C4-2B (cell line): ENCODE measurements around the gene ZNF786.

ENCODE experiments used
- ZFX ChIP-seq: fragments of 450-650 bp; IDR thresholded peaks from 2 replicates; pipeline ENCODE4 v1.6.1; 2017
- TF ChIP-seq, protein P1 (sequence below): fragments of 450-650 bp; conservative IDR thresholded peaks from 2 replicates; pipeline ENCODE4 v1.5.1; 2017; ENCODE audit warnings: mild to moderate bottlenecking

DNA sequence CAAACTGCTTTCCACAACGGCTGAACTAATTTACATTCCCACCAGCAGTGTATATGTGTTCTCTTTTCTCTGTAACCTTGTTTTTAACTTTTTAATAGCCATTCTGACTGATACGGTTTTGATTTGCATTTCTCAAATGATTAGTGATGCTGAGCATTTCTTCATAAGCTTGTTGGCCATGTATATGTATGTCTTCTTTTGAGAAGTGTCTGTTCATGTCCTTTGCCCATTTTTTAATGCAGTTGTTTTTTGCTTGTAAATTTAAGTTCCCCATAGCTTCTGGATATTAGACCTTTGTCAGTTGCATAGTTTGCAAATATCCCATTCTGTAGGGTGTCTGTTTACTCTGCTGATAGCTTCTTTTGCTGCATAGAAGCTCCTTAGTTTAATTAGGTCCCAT lies 6.1 kb downstream of the ZNF786 start:
- TF ChIP-seq, protein P1, sequence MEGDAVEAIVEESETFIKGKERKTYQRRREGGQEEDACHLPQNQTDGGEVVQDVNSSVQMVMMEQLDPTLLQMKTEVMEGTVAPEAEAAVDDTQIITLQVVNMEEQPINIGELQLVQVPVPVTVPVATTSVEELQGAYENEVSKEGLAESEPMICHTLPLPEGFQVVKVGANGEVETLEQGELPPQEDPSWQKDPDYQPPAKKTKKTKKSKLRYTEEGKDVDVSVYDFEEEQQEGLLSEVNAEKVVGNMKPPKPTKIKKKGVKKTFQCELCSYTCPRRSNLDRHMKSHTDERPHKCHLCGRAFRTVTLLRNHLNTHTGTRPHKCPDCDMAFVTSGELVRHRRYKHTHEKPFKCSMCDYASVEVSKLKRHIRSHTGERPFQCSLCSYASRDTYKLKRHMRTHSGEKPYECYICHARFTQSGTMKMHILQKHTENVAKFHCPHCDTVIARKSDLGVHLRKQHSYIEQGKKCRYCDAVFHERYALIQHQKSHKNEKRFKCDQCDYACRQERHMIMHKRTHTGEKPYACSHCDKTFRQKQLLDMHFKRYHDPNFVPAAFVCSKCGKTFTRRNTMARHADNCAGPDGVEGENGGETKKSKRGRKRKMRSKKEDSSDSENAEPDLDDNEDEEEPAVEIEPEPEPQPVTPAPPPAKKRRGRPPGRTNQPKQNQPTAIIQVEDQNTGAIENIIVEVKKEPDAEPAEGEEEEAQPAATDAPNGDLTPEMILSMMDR = no peak
- TF ChIP-seq ZFX = no peak
